Endothelial cell of umbilical vein (primary cell): ENCODE measurements around the gene DPY19L2.
"Not testable (repeated sequence)": the region's sequence is repeated elsewhere in the genome, so short reads cannot be mapped to it uniquely, and the experiment has no call there.

Source experiments
- EZH2 ChIP-seq: IDR thresholded peaks from 2 replicates; pipeline ENCODE4 v1.6.1; 2012; ENCODE audit warnings: borderline replicate concordance, low read depth, mild to moderate bottlenecking, moderate library complexity, low read length, inconsistent platforms; ENCODE audit not compliant: severe bottlenecking
- POLR2A ChIP-seq: IDR thresholded peaks from 2 replicates; pipeline ENCODE4 v1.6.1; 2012; ENCODE audit warnings: low read depth, mild to moderate bottlenecking, control low read depth, low read length
- POLR2AphosphoS5 ChIP-seq: IDR thresholded peaks from 2 replicates; pipeline ENCODE4 v1.6.1; 2012; ENCODE audit warnings: low read depth, mild to moderate bottlenecking, control low read depth, low read length, moderate library complexity; ENCODE audit not compliant: insufficient read depth
- TF ChIP-seq, protein P1 (sequence below), 2 donors: IDR thresholded peaks; 1 replicate in 1 of 2; 2 replicates in 1 of 2; pipeline ENCODE4 v1.5.1; 2011; ENCODE audit warnings: low read length in 2 of 2, mild to moderate bottlenecking in 2 of 2, moderate library complexity in 2 of 2, control low read depth in 1 of 2, inconsistent platforms in 1 of 2, low read depth in 1 of 2; ENCODE audit not compliant: insufficient read depth in 1 of 2; ENCODE audit errors: extremely low read depth in 1 of 2
- TF ChIP-seq, protein P2 (sequence below): IDR thresholded peaks from 2 replicates; pipeline ENCODE4 v1.6.1; 2011; ENCODE audit not compliant: insufficient read depth, insufficient read length

DNA sequence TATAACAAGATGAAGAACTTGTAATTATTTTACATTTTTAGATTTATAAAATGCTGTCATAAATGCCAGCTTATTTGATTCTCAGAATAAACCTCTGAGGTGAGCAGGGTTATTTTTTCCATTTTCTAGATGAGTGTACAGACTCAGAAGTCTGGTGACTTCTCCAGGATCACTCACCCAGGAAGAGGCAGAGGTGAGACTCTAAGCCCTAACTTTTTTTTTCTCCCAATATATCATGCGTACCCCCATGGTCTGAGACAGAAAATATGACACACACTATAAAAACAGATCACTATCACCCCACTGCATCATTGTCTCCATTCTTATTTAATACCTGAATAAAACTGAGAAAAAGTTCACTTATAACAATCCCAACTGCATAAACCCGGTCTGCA is 45.4 kb upstream of the DPY19L2 start:
- TF ChIP-seq POLR2AphosphoS5, EZH2, POLR2A: not testable (repeated sequence)
- TF ChIP-seq, protein P1, sequence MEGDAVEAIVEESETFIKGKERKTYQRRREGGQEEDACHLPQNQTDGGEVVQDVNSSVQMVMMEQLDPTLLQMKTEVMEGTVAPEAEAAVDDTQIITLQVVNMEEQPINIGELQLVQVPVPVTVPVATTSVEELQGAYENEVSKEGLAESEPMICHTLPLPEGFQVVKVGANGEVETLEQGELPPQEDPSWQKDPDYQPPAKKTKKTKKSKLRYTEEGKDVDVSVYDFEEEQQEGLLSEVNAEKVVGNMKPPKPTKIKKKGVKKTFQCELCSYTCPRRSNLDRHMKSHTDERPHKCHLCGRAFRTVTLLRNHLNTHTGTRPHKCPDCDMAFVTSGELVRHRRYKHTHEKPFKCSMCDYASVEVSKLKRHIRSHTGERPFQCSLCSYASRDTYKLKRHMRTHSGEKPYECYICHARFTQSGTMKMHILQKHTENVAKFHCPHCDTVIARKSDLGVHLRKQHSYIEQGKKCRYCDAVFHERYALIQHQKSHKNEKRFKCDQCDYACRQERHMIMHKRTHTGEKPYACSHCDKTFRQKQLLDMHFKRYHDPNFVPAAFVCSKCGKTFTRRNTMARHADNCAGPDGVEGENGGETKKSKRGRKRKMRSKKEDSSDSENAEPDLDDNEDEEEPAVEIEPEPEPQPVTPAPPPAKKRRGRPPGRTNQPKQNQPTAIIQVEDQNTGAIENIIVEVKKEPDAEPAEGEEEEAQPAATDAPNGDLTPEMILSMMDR (IDR thresholded peaks at IDR 0.05; ENCODE audit: extremely low read depth in 1 of 2, insufficient read depth in 1 of 2, low read depth in 1 of 2, low read length in 2 of 2), result not testable (repeated sequence)
- TF ChIP-seq, protein P2, sequence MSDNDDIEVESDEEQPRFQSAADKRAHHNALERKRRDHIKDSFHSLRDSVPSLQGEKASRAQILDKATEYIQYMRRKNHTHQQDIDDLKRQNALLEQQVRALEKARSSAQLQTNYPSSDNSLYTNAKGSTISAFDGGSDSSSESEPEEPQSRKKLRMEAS, result not testable (repeated sequence)
